DND-41 (cell line): ENCODE results near the gene STARD13.

Experiments used
- ATAC-seq: fragments of 200-7000 bp; cut with Tn5 transposase; 3 replicates; pipeline ENCODE4 v1.9.1; 2021; ENCODE audit warnings: low read depth; ENCODE audit not compliant: insufficient read depth
- DNase-seq: peaks from one replicate; pipeline ENCODE4 v3.0.0-alpha.2; 2020
- H2AFZ ChIP-seq: 2 replicates; pipeline ENCODE4 v1.6.0; 2012; ENCODE audit warnings: low read depth, low read length
- H3K27ac ChIP-seq: 2 replicates; pipeline ENCODE4 v1.5.1; 2012; ENCODE audit warnings: low read length, inconsistent platforms
- H3K27me3 ChIP-seq: fragments of 200-600 bp; sonication (generic); 2 replicates; pipeline ENCODE4 v1.6.0; 2012; ENCODE audit warnings: low read length, mild to moderate bottlenecking, inconsistent platforms; ENCODE audit not compliant: insufficient read depth, poor library complexity
- H3K36me3 ChIP-seq: 2 replicates; pipeline ENCODE4 v1.5.1; 2012; ENCODE audit warnings: low read length, inconsistent platforms; ENCODE audit not compliant: insufficient read depth
- H3K4me1 ChIP-seq: 2 replicates; pipeline ENCODE4 v1.5.1; 2012; ENCODE audit warnings: mild to moderate bottlenecking, low read length; ENCODE audit not compliant: insufficient read depth
- H3K4me2 ChIP-seq: 2 replicates; pipeline ENCODE4 v1.6.0; 2012; ENCODE audit warnings: mild to moderate bottlenecking, moderate library complexity, low read length, inconsistent platforms; ENCODE audit not compliant: insufficient read depth
- H3K4me3 ChIP-seq, 2 experiments: fragments of 200-600 bp in 1 of 2; shearing (Covaris generic) in 1 of 2; 2 replicates each; pipeline ENCODE4 v1.5.1; 2012 to 2016; ENCODE audit warnings: inconsistent platforms in 2 of 2, low read length in 2 of 2, mild to moderate bottlenecking in 2 of 2, low read depth in 1 of 2, moderate library complexity in 1 of 2
- H3K79me2 ChIP-seq: 2 replicates; pipeline ENCODE4 v1.6.0; 2012; ENCODE audit warnings: low read length, inconsistent platforms; ENCODE audit not compliant: insufficient read depth
- H3K9ac ChIP-seq: 2 replicates; pipeline ENCODE4 v1.6.0; 2012; ENCODE audit warnings: low read depth, mild to moderate bottlenecking, inconsistent platforms, low read length, moderate library complexity
- H3K9me3 ChIP-seq: 2 replicates; pipeline ENCODE4 v1.5.1; 2012; ENCODE audit warnings: low read length, moderate library complexity, mild to moderate bottlenecking, inconsistent platforms; ENCODE audit not compliant: insufficient read depth, severe bottlenecking
- H4K20me1 ChIP-seq: 2 replicates; pipeline ENCODE4 v1.6.0; 2012; ENCODE audit warnings: low read length; ENCODE audit not compliant: insufficient read depth
- EZH2 ChIP-seq: IDR thresholded peaks from 3 replicates; pipeline ENCODE4 v1.6.1; 2012; ENCODE audit warnings: borderline replicate concordance, low read depth, mild to moderate bottlenecking, moderate library complexity, low read length, inconsistent platforms; ENCODE audit not compliant: severe bottlenecking
- TF ChIP-seq, protein P1 (sequence below): IDR thresholded peaks from 2 replicates; pipeline ENCODE4 v1.5.1; 2012; ENCODE audit warnings: borderline replicate concordance, low read length, moderate library complexity, mild to moderate bottlenecking; ENCODE audit not compliant: poor library complexity, severe bottlenecking; ENCODE audit errors: extremely low read depth

Gene STARD13

GRCh38 chr13:33107361-33107760 lies 178.2 kb downstream of the STARD13 start:
- TF ChIP-seq, protein P1, sequence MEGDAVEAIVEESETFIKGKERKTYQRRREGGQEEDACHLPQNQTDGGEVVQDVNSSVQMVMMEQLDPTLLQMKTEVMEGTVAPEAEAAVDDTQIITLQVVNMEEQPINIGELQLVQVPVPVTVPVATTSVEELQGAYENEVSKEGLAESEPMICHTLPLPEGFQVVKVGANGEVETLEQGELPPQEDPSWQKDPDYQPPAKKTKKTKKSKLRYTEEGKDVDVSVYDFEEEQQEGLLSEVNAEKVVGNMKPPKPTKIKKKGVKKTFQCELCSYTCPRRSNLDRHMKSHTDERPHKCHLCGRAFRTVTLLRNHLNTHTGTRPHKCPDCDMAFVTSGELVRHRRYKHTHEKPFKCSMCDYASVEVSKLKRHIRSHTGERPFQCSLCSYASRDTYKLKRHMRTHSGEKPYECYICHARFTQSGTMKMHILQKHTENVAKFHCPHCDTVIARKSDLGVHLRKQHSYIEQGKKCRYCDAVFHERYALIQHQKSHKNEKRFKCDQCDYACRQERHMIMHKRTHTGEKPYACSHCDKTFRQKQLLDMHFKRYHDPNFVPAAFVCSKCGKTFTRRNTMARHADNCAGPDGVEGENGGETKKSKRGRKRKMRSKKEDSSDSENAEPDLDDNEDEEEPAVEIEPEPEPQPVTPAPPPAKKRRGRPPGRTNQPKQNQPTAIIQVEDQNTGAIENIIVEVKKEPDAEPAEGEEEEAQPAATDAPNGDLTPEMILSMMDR, result no peak
- TF ChIP-seq EZH2, result no peak
- H3K9ac ChIP-seq, result no peak overlapping the region
- no peak overlapping the region for H3K4me3 ChIP-seq
- no peak overlapping the region for H3K4me2 ChIP-seq
- H3K27me3 ChIP-seq, result no peaks in the 10 kb centered on the region
- no peaks in the 10 kb centered on the region for H4K20me1 ChIP-seq
- no peaks in the 10 kb centered on the region for H3K4me1 ChIP-seq
- no peak for ATAC-seq
- no peaks in the 10 kb centered on the region for H3K36me3 ChIP-seq
- no peak overlapping the region for H2AFZ ChIP-seq
- no peak for DNase-seq
- no peak overlapping the region for H3K27ac ChIP-seq
- no peaks in the 10 kb centered on the region for H3K9me3 ChIP-seq
- no peaks in the 10 kb centered on the region for H3K79me2 ChIP-seq

DNA sequence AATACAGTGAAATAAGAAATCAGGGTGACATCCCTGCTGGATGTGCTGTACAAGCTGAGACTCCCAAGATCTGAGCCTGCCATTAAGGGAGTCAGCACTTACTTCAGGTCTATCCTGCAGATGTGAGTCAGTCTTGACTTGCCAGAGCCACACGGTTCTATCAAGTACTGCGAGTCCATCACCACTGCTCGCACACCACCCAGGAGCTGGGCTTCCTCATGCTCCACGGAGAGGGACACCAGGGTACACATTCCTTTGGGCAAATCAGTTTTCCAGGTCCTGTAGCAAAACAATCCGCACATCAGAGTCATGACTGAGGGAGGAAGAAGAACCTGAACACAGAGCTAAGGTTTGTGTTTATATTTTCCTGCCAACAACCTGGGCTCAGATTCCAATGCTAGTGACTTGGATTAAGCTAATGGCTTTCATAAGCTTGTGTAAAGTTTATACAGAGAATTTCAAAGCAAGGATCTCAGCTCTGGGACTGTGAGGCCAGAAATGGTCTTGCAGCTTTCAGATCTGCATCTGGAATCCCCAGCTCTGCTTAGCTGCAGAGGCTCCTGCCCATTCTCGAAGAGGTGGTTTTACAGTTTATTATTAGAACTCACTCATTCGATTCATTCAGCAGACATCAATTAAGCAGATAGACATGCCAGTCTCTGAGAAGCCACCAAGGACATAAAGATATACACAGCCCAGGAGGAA lies 178.7 kb downstream of the STARD13 start:
- no peak overlapping the region for H3K9ac ChIP-seq
- H4K20me1 ChIP-seq, result no peaks in the 10 kb centered on the region
- no peaks in the 10 kb centered on the region for H3K36me3 ChIP-seq
- no peaks in the 10 kb centered on the region for H3K79me2 ChIP-seq
- ATAC-seq (no peak), DNase-seq (no peak)
- H3K27ac ChIP-seq, result no peak overlapping the region
- no peak overlapping the region for H3K4me3 ChIP-seq
- H3K9me3 ChIP-seq, result no peaks in the 10 kb centered on the region
- H2AFZ ChIP-seq, result no peak overlapping the region
- H3K4me2 ChIP-seq, result no peak overlapping the region
- H3K27me3 ChIP-seq, result no peaks in the 10 kb centered on the region
- no peak for TF ChIP-seq EZH2
- TF ChIP-seq, protein P1, result no peak
- no peaks in the 10 kb centered on the region for H3K4me1 ChIP-seq

GRCh38 chr13:33105387-33106005 lies 180.1 kb downstream of the STARD13 start:
- Histone ChIP-seq H3K36me3 (no peaks in the 10 kb centered on the region), H3K9me3 (no peaks in the 10 kb centered on the region), H4K20me1 (no peaks in the 10 kb centered on the region), H3K27ac (no peak overlapping the region), H3K4me2 (no peak overlapping the region), H2AFZ (no peak overlapping the region), H3K4me1 (no peaks in the 10 kb centered on the region), H3K4me3 (no peak overlapping the region), H3K27me3 (no peaks in the 10 kb centered on the region), H3K9ac (no peak overlapping the region), H3K79me2 (no peaks in the 10 kb centered on the region)
- DNase-seq (no peak), ATAC-seq (no peak)
- no peak for TF ChIP-seq EZH2
- TF ChIP-seq, protein P1, result no peak
